HEK293 (cell line): Measurements from ENCODE around the gene ARPC5.

ENCODE experiments used
- KLF10 ChIP-seq: fragments of 450-650 bp; IDR thresholded peaks from 2 replicates; pipeline ENCODE4 v1.5.1; 2018; ENCODE audit warnings: missing biosample characterization, mild to moderate bottlenecking, missing genetic modification characterization
- YY1 ChIP-seq: fragments of 450-650 bp; formaldehyde crosslinking; IDR thresholded peaks from 2 replicates; pipeline ENCODE4 v1.5.1; 2018; ENCODE audit warnings: missing biosample characterization, missing genetic modification characterization
- ZBTB44 ChIP-seq: fragments of 450-650 bp; IDR thresholded peaks from 2 replicates; pipeline ENCODE4 v1.5.1; 2018; ENCODE audit warnings: missing biosample characterization, mild to moderate bottlenecking, missing genetic modification characterization
- TF ChIP-seq, protein P1 (sequence below): fragments of 450-650 bp; formaldehyde crosslinking; IDR thresholded peaks from 2 replicates; pipeline ENCODE4 v1.5.1; 2016; ENCODE audit warnings: missing biosample characterization, missing genetic modification characterization, low read depth
- TF ChIP-seq, protein P2 (sequence below): fragments of 450-650 bp; formaldehyde crosslinking; IDR thresholded peaks from 2 replicates; pipeline ENCODE4 v1.5.1; 2016; ENCODE audit warnings: missing biosample characterization, missing genetic modification characterization
- TF ChIP-seq, protein P3 (sequence below): fragments of 450-650 bp; formaldehyde crosslinking; IDR thresholded peaks from 2 replicates; pipeline ENCODE4 v1.5.1; 2016; ENCODE audit warnings: missing biosample characterization, missing genetic modification characterization

- TF ChIP-seq, protein P1, sequence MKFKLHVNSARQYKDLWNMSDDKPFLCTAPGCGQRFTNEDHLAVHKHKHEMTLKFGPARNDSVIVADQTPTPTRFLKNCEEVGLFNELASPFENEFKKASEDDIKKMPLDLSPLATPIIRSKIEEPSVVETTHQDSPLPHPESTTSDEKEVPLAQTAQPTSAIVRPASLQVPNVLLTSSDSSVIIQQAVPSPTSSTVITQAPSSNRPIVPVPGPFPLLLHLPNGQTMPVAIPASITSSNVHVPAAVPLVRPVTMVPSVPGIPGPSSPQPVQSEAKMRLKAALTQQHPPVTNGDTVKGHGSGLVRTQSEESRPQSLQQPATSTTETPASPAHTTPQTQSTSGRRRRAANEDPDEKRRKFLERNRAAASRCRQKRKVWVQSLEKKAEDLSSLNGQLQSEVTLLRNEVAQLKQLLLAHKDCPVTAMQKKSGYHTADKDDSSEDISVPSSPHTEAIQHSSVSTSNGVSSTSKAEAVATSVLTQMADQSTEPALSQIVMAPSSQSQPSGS: no peak
- TF ChIP-seq YY1 (tag by site-specific recombination): no peak
- TF ChIP-seq, protein P2, sequence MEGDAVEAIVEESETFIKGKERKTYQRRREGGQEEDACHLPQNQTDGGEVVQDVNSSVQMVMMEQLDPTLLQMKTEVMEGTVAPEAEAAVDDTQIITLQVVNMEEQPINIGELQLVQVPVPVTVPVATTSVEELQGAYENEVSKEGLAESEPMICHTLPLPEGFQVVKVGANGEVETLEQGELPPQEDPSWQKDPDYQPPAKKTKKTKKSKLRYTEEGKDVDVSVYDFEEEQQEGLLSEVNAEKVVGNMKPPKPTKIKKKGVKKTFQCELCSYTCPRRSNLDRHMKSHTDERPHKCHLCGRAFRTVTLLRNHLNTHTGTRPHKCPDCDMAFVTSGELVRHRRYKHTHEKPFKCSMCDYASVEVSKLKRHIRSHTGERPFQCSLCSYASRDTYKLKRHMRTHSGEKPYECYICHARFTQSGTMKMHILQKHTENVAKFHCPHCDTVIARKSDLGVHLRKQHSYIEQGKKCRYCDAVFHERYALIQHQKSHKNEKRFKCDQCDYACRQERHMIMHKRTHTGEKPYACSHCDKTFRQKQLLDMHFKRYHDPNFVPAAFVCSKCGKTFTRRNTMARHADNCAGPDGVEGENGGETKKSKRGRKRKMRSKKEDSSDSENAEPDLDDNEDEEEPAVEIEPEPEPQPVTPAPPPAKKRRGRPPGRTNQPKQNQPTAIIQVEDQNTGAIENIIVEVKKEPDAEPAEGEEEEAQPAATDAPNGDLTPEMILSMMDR: no peak
- no peak for TF ChIP-seq KLF10 (tag by site-specific recombination)
- TF ChIP-seq ZBTB44 (tag by site-specific recombination): no peak
- TF ChIP-seq, protein P3, sequence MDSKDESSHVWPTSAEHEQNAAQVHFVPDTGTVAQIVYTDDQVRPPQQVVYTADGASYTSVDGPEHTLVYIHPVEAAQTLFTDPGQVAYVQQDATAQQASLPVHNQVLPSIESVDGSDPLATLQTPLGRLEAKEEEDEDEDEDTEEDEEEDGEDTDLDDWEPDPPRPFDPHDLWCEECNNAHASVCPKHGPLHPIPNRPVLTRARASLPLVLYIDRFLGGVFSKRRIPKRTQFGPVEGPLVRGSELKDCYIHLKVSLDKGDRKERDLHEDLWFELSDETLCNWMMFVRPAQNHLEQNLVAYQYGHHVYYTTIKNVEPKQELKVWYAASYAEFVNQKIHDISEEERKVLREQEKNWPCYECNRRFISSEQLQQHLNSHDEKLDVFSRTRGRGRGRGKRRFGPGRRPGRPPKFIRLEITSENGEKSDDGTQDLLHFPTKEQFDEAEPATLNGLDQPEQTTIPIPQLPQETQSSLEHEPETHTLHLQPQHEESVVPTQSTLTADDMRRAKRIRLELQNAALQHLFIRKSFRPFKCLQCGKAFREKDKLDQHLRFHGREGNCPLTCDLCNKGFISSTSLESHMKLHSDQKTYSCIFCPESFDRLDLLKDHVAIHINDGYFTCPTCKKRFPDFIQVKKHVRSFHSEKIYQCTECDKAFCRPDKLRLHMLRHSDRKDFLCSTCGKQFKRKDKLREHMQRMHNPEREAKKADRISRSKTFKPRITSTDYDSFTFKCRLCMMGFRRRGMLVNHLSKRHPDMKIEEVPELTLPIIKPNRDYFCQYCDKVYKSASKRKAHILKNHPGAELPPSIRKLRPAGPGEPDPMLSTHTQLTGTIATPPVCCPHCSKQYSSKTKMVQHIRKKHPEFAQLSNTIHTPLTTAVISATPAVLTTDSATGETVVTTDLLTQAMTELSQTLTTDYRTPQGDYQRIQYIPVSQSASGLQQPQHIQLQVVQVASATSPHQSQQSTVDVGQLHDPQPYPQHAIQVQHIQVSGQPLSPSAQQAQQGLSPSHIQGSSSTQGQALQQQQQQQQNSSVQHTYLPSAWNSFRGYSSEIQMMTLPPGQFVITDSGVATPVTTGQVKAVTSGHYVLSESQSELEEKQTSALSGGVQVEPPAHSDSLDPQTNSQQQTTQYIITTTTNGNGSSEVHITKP: no peak
Measured at GRCh38 chr1:183675381-183675780, 39.8 kb upstream of the ARPC5 start.
